ENCODE data around the gene GYS2.

GYS2 gene

GRCh38 chr12:21638054-21638891 lies 33.6 kb upstream of the GYS2 start:
- Histone ChIP-seq H3K4me1 (ENCODE audit: insufficient read depth, low read length) (peaks cover 3% of the 10 kb centered on the region), H3K9ac (ENCODE audit: low read depth, low read length) (no peak overlapping the region), H3K9me3 (ENCODE audit: insufficient read depth, low read depth, low read length) (no peaks in the 10 kb centered on the region), H3K27me3 (ENCODE audit: insufficient read depth, low read length) (no peaks in the 10 kb centered on the region), H3K4me3 (ENCODE audit: low read length) (no peak overlapping the region), H3K36me3 (ENCODE audit: insufficient read depth, low read length) (peaks cover 93% of the 10 kb centered on the region), H3K27ac (ENCODE audit: low read depth, low read length) (no peak overlapping the region)
- 91% methylated on average over 1 of the region's 1 CpG for WGBS

GRCh38 chr12:21634245-21634644 lies 29.6 kb upstream of the GYS2 start:
- Histone ChIP-seq H3K9me3 (ENCODE audit: insufficient read depth, low read depth, low read length) (no peaks in the 10 kb centered on the region), H3K36me3 (ENCODE audit: insufficient read depth, low read length) (peaks cover 52% of the 10 kb centered on the region), H3K27me3 (ENCODE audit: insufficient read depth, low read length) (no peaks in the 10 kb centered on the region), H3K27ac (ENCODE audit: low read depth, low read length) (no peak overlapping the region), H3K4me1 (ENCODE audit: insufficient read depth, low read length) (no peaks in the 10 kb centered on the region), H3K4me3 (ENCODE audit: low read length) (no peak overlapping the region), H3K9ac (ENCODE audit: low read depth, low read length) (no peak overlapping the region)
- WGBS = 100% methylated on average over 2 of the region's 3 CpGs

- H3K4me1 ChIP-seq (ENCODE audit: insufficient read depth, low read length) = no peaks in the 10 kb centered on the region
- 0 out of 2 replicates have a peak, but pooled peaks cover 3% of the 10 kb centered on the region for H3K9me3 ChIP-seq (ENCODE audit: insufficient read depth, low read depth, low read length)
- WGBS = 56% methylated on average over 2 of the region's 2 CpGs
- H3K27me3 ChIP-seq (ENCODE audit: insufficient read depth, low read length) = no peaks in the 10 kb centered on the region
- H3K4me3 ChIP-seq (ENCODE audit: low read length) = no peak overlapping the region
- H3K36me3 ChIP-seq (ENCODE audit: insufficient read depth, low read length) = peaks cover 24% of the 10 kb centered on the region
- H3K9ac ChIP-seq (ENCODE audit: low read depth, low read length) = no peak overlapping the region
- no peak overlapping the region for H3K27ac ChIP-seq (ENCODE audit: low read depth, low read length)
Observed at GRCh38 chr12:21631367-21631766, 26.7 kb upstream of the GYS2 start.

GRCh38 chr12:21627924-21628323 lies 23.3 kb upstream of the GYS2 start:
- Histone ChIP-seq H3K9me3 (ENCODE audit: insufficient read depth, low read depth, low read length) (0 out of 2 replicates have a peak, but pooled peaks cover 3% of the 10 kb centered on the region), H3K27me3 (ENCODE audit: insufficient read depth, low read length) (no peaks in the 10 kb centered on the region), H3K9ac (ENCODE audit: low read depth, low read length) (no peak overlapping the region), H3K27ac (ENCODE audit: low read depth, low read length) (no peak overlapping the region), H3K4me1 (ENCODE audit: insufficient read depth, low read length) (no peaks in the 10 kb centered on the region), H3K4me3 (ENCODE audit: low read length) (no peak overlapping the region), H3K36me3 (ENCODE audit: insufficient read depth, low read length) (no peaks in the 10 kb centered on the region)
- WGBS = 96% methylated on average over 2 of the region's 2 CpGs

- H3K4me3 ChIP-seq (ENCODE audit: low read length) = no peak overlapping the region
- no peaks in the 10 kb centered on the region for H3K4me1 ChIP-seq (ENCODE audit: insufficient read depth, low read length)
- H3K9ac ChIP-seq (ENCODE audit: low read depth, low read length) = no peak overlapping the region
- no peak overlapping the region for H3K27ac ChIP-seq (ENCODE audit: low read depth, low read length)
- H3K9me3 ChIP-seq (ENCODE audit: insufficient read depth, low read depth, low read length) = no peaks in the 10 kb centered on the region
- H3K27me3 ChIP-seq (ENCODE audit: insufficient read depth, low read length) = no peaks in the 10 kb centered on the region
- no peaks in the 10 kb centered on the region for H3K36me3 ChIP-seq (ENCODE audit: insufficient read depth, low read length)
Observed at GRCh38 chr12:21618566-21618965, 13.9 kb upstream of the GYS2 start.

GRCh38 chr12:21617030-21617429 lies 12.4 kb upstream of the GYS2 start:
- Histone ChIP-seq H3K27ac (ENCODE audit: low read depth, low read length) (no peak overlapping the region), H3K4me3 (ENCODE audit: low read length) (no peak overlapping the region), H3K9me3 (ENCODE audit: insufficient read depth, low read depth, low read length) (no peaks in the 10 kb centered on the region), H3K36me3 (ENCODE audit: insufficient read depth, low read length) (no peaks in the 10 kb centered on the region), H3K4me1 (ENCODE audit: insufficient read depth, low read length) (no peaks in the 10 kb centered on the region), H3K9ac (ENCODE audit: low read depth, low read length) (no peak overlapping the region), H3K27me3 (ENCODE audit: insufficient read depth, low read length) (no peaks in the 10 kb centered on the region)
- WGBS = 73% methylated on average over 3 of the region's 3 CpGs

- no peaks in the 10 kb centered on the region for H3K27me3 ChIP-seq (ENCODE audit: insufficient read depth, low read length)
- H3K9ac ChIP-seq (ENCODE audit: low read depth, low read length) = no peak overlapping the region
- 87% methylated on average over 1 of the region's 1 CpG for WGBS
- H3K9me3 ChIP-seq (ENCODE audit: insufficient read depth, low read depth, low read length) = no peaks in the 10 kb centered on the region
- no peak overlapping the region for H3K4me3 ChIP-seq (ENCODE audit: low read length)
- H3K4me1 ChIP-seq (ENCODE audit: insufficient read depth, low read length) = no peaks in the 10 kb centered on the region
- no peak overlapping the region for H3K27ac ChIP-seq (ENCODE audit: low read depth, low read length)
- H3K36me3 ChIP-seq (ENCODE audit: insufficient read depth, low read length) = no peaks in the 10 kb centered on the region
Observed at GRCh38 chr12:21615431-21615830, 10.8 kb upstream of the GYS2 start.

- Histone ChIP-seq H3K9me3 (ENCODE audit: insufficient read depth, low read depth, low read length) (no peaks in the 10 kb centered on the region), H3K27ac (ENCODE audit: low read depth, low read length) (no peak overlapping the region)
- WGBS = 100% methylated on average over 2 of the region's 2 CpGs
Observed at GRCh38 chr12:21614506-21614905, 9.9 kb upstream of the GYS2 start.

GRCh38 chr12:21613931-21614330 lies 9.3 kb upstream of the GYS2 start:
- Histone ChIP-seq H3K9me3 (ENCODE audit: insufficient read depth, low read depth, low read length) (no peaks in the 10 kb centered on the region), H3K36me3 (ENCODE audit: insufficient read depth, low read length) (no peaks in the 10 kb centered on the region), H3K4me3 (ENCODE audit: low read length) (no peak overlapping the region), H3K9ac (ENCODE audit: low read depth, low read length) (no peak overlapping the region), H3K4me1 (ENCODE audit: insufficient read depth, low read length) (no peaks in the 10 kb centered on the region), H3K27me3 (ENCODE audit: insufficient read depth, low read length) (no peaks in the 10 kb centered on the region), H3K27ac (ENCODE audit: low read depth, low read length) (no peak overlapping the region)
- WGBS = 95% methylated on average over 2 of the region's 2 CpGs

More at GRCh38 chr12:21614506-21614905, 9.9 kb upstream of the GYS2 start:
- no peak overlapping the region for H3K9ac ChIP-seq (ENCODE audit: low read depth, low read length)
- no peak overlapping the region for H3K4me3 ChIP-seq (ENCODE audit: low read length)
- H3K4me1 ChIP-seq (ENCODE audit: insufficient read depth, low read length) = no peaks in the 10 kb centered on the region
- no peaks in the 10 kb centered on the region for H3K27me3 ChIP-seq (ENCODE audit: insufficient read depth, low read length)
- H3K36me3 ChIP-seq (ENCODE audit: insufficient read depth, low read length) = no peaks in the 10 kb centered on the region

- Histone ChIP-seq H3K9ac (ENCODE audit: low read depth, low read length) (no peak overlapping the region), H3K4me3 (ENCODE audit: low read length) (no peak overlapping the region), H3K27me3 (ENCODE audit: insufficient read depth, low read length) (no peaks in the 10 kb centered on the region), H3K27ac (ENCODE audit: low read depth, low read length) (no peak overlapping the region), H3K4me1 (ENCODE audit: insufficient read depth, low read length) (peaks cover 8% of the 10 kb centered on the region; the same call in 1 of the 2 replicates), H3K9me3 (ENCODE audit: insufficient read depth, low read depth, low read length) (no peaks in the 10 kb centered on the region), H3K36me3 (ENCODE audit: insufficient read depth, low read length) (no peaks in the 10 kb centered on the region)
Observed at GRCh38 chr12:21608196-21608595, 3.5 kb upstream of the GYS2 start.

GRCh38 chr12:21607701-21608100 lies 3.1 kb upstream of the GYS2 start:
- peaks cover 8% of the 10 kb centered on the region; the same call in 1 of the 2 replicates for H3K4me1 ChIP-seq (ENCODE audit: insufficient read depth, low read length)
- H3K9me3 ChIP-seq (ENCODE audit: insufficient read depth, low read depth, low read length) = no peaks in the 10 kb centered on the region
- H3K4me3 ChIP-seq (ENCODE audit: low read length) = no peak overlapping the region
- no peaks in the 10 kb centered on the region for H3K36me3 ChIP-seq (ENCODE audit: insufficient read depth, low read length)
- H3K27me3 ChIP-seq (ENCODE audit: insufficient read depth, low read length) = no peaks in the 10 kb centered on the region
- WGBS = 86% methylated on average over 2 of the region's 2 CpGs
- no peak overlapping the region for H3K27ac ChIP-seq (ENCODE audit: low read depth, low read length)
- no peak overlapping the region for H3K9ac ChIP-seq (ENCODE audit: low read depth, low read length)
